K562 (cell line): ENCODE results near the gene TADA2A. TPM values are rescaled to one million over a fixed set of nuclear protein-coding genes. Genes with fewer than 3 reads are reported as not detected.

Experiments
- ATF4 ChIP-seq: fragments of 450-650 bp; formaldehyde crosslinking; IDR thresholded peaks from 2 replicates; pipeline ENCODE4 v1.4.0; 2022; ENCODE audit warnings: mild to moderate bottlenecking, moderate library complexity
- ATF7 ChIP-seq: fragments of 450-650 bp; IDR thresholded peaks from 2 replicates; pipeline ENCODE4 v1.7.1; 2014; ENCODE audit warnings: mild to moderate bottlenecking, moderate library complexity
- BHLHE40 ChIP-seq: IDR thresholded peaks from 2 replicates; pipeline ENCODE4 v1.6.1; 2011; ENCODE audit warnings: low read length, improper control_type of control experiment
- CEBPB ChIP-seq: fragments of 450-650 bp; IDR thresholded peaks from 2 replicates; pipeline ENCODE4 v1.6.1; 2016; ENCODE audit warnings: missing genetic modification characterization, missing compliant biosample characterization
- CEBPG ChIP-seq, 3 experiments: fragments of 200-800 bp in 1 of 3; sonication (Bioruptor generic) in 1 of 3; sonication (generic) in 1 of 3; formaldehyde crosslinking in 1 of 3; IDR thresholded peaks in 2 of 3; conservative IDR thresholded peaks in 1 of 3; 2 replicates each; pipeline versions ENCODE4 v1.6.1 to v1.8.0; 2016 to 2022; ENCODE audit warnings: missing compliant biosample characterization in 2 of 3, missing genetic modification characterization in 2 of 3, mild to moderate bottlenecking in 1 of 3, missing genetic modification reagents in 1 of 3
- EP400 ChIP-seq: fragments of 450-650 bp; IDR thresholded peaks from 2 replicates; pipeline ENCODE4 v1.6.1; 2017; ENCODE audit warnings: antibody characterized with exemption, mild to moderate bottlenecking, moderate library complexity
- JUND ChIP-seq, 2 experiments: IDR thresholded peaks; 2 replicates in 1 of 2; 3 replicates in 1 of 2; pipeline ENCODE4 v1.6.1; 2011; ENCODE audit warnings: borderline replicate concordance in 2 of 2, low read depth in 2 of 2, low read length in 2 of 2, improper control_type of control experiment in 1 of 2, missing biosample characterization in 1 of 2, missing genetic modification characterization in 1 of 2, missing genetic modification reagents in 1 of 2
- SRSF7 ChIP-seq: fragments of 200-400 bp; formaldehyde crosslinking; optimal IDR thresholded peaks from 2 replicates; pipeline ENCODE3; 2017; ENCODE audit warnings: mild to moderate bottlenecking, low read depth, low read length
- TRIM24 ChIP-seq, 2 experiments: fragments of 450-650 bp; IDR thresholded peaks; 2 replicates each; pipeline ENCODE4 v1.6.1; 2016
- ZNF318 ChIP-seq, 2 experiments: fragments of 450-650 bp; IDR thresholded peaks; 2 replicates each; pipeline ENCODE4 v1.6.1; 2016; ENCODE audit warnings: mild to moderate bottlenecking in 2 of 2, borderline replicate concordance in 1 of 2, low read depth in 1 of 2, moderate library complexity in 1 of 2
- polyA plus RNA-seq, 8 experiments: library from polyadenylated mRNA; depleted of rRNA in 4 of 8; stranded (reverse) in 5 of 8; unstranded in 3 of 8; fragments of >200 nt; fragmentation: Nextera tagmentation in 2 of 8; fragmentation: Illumina TruSeq in 1 of 8; extraction: Ambion mirVana in 2 of 8; extraction: Trizol in 1 of 8; gene quantifications; 2 replicates each; pipeline versions ENCODE4 v1.2.1 to v1.2.3, GENCODE V29; 2011 to 2014; ENCODE audit warnings: inconsistent platforms in 1 of 8, missing spikeins in 1 of 8
- total RNA-seq, 7 experiments: library from RNA; depleted of rRNA in 6 of 7; stranded (reverse); fragments of >200 nt in 6 of 7; fragmentation: Illumina TruSeq in 2 of 7; extraction: Trizol in 2 of 7; gene quantifications; 2 replicates each; pipeline versions ENCODE4 v1.2.1 to v1.2.3, GENCODE V29; 2011 to 2021; ENCODE audit warnings: low replicate concordance in 1 of 7

TADA2A gene
- total and polyA plus RNA-seq, 9 of the 15 experiments (the other 6 are each of a cell fraction or from before 2014, with no cell fraction given): 13.8 to 37.7 (median 25.0) TPM

- TF ChIP-seq ATF7: peak; percentile 65; the same call in 1 of the 2 replicates
- TF ChIP-seq EP400: peak; percentile 45
- TF ChIP-seq CEBPG (CRISPR knock-in tag; IDR thresholded peaks at IDR 0.05): peak; percentile 65; the same call in 1 of the 2 replicates
- TF ChIP-seq CEBPG (tag; conservative IDR thresholded peaks at IDR 0.05 in 1 of 2, IDR thresholded peaks at IDR 0.05 in 1 of 2): peak; percentile 89 to 95
- TF ChIP-seq SRSF7: no peak
- 0 out of 2 replicates have a peak, but pooled peaks have one; percentile 8 for TF ChIP-seq BHLHE40
- peak; percentile 69 for TF ChIP-seq ATF4
- TF ChIP-seq CEBPB (tag): peak; percentile 56; the same call in 1 of the 2 replicates
- TF ChIP-seq TRIM24 (IDR thresholded peaks at IDR 0.05): 0 out of 4 replicates have a peak, but pooled peaks of 1 of the 2 experiments have one; percentile 31
- peak in 1 of 2 experiments; percentile 48; a peak in 1 of 4 replicates for TF ChIP-seq ZNF318 (IDR thresholded peaks at IDR 0.05; ENCODE audit: borderline replicate concordance in 1 of 2, low read depth in 1 of 2)
- TF ChIP-seq JUND (IDR thresholded peaks at IDR 0.05; ENCODE audit: borderline replicate concordance, low read depth, low read length): peak; percentile 66
- TF ChIP-seq JUND (tag; IDR thresholded peaks at IDR 0.05; ENCODE audit: borderline replicate concordance, low read depth, low read length): no peak
- TF ChIP-seq, all 486 proteins: peak for 17
These were observed 76.8 kb downstream of the TADA2A start (continued) for GRCh38 chr17:37483311-37484039.
